GM18520 (cell line): ENCODE results near the gene EFHC2.
"Not testable (repeated sequence)": the region's sequence is repeated elsewhere in the genome, so short reads cannot be mapped to it uniquely, and the experiment has no call there.

ENCODE experiments used
- ATAC-seq: cut with Tn5 transposase; IDR thresholded peaks from one replicate; pipeline ENCODE4 v1.9.1; 2021; ENCODE audit not compliant: unreplicated experiment

Gene EFHC2

DNA sequence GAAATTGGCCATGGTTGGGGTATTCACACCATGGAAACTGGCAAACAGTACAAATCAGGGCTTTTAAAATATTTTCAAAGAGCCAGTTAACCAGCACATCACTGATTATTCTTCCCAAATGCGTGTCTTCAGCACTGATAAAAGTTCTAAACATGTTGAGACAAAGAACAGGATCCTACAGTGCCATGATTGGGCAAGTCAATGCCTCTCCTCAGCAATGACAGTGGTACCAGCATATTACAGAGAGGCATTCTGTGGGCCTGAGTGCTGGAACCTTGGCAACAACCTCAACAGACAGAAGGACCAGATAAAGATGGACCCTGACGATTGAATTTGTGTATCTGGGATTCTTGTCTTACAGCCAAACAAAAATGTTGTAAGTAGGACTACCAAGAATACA lies 108.9 kb downstream of the EFHC2 start:
- ATAC-seq: no peak

DNA sequence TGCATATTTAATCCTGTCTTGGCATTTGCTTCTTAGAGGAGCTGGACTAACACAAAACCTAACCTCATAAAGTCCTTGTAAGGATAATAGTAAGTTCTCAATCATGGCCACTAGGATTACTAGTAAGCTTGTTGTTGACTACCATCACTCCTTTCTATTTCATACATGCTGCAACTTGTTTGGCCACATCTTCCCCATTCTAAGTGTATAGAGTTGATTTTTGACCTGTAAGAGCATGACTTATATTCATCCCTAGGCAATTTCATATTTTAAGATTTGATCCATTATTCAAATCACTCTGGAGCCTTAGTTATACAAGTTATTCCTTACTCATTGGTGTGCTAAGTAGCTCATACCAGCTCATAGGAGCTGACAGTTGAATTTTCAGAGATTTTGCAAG lies 109.4 kb downstream of the EFHC2 start:
- no peak for ATAC-seq

DNA sequence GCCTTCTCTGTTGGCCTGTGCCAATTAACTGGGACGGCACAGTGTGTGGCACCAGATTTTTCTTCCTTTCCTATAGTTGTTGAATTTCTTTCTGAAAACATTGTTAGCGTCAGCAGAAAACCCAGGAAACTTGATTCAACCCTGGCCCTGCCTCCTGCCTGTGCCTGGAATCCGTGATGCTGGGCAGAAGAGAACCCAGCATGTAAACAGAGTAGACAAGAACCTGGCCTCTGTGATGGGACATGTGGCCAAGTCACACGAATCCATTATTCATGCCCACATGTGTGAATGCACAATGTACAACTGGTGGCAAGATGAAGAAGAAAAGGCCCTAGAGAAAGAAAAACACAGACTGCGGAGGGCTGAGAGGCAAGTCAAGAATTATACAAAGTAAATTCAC lies 111.4 kb downstream of the EFHC2 start:
- no peak for ATAC-seq

DNA sequence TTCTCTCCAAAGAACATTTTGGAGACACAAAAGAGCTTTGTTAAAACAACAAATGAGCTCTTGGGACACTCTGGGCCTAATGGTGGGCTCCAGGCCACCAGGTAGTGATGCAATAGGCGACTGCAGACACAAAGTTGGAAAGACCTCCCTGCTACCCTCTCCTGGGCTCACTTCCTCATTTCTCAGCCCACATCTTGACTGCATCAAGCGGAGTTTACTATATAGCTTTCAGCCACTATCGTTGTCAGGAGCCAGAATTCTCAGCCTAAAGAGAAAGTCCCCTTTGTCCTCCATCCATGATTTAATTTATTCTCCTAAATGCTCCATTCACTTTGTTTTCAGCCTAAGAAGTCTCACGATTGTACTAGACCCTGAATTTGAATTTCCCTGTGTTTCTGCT lies 114.9 kb downstream of the EFHC2 start:
- no peak for ATAC-seq

DNA sequence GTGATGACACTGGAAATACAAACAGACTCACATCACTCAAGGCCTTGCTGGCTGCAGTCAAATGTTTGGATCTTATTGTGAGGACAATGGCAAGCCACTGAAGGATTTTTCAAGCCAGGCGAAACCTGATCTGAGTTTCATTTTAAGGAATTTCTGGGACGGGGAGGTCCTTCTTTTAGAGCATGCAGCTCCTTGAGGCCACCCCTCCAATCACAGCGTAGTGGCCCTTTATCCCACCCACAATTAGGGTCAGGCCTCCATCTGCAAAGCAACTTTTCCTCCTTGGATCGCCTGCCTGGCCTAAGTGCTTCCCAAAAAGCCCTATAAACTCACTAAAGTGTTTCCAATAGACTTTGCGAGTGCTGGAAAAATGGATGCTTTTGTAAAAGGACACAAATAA lies 115.5 kb downstream of the EFHC2 start:
- ATAC-seq: no peak

DNA sequence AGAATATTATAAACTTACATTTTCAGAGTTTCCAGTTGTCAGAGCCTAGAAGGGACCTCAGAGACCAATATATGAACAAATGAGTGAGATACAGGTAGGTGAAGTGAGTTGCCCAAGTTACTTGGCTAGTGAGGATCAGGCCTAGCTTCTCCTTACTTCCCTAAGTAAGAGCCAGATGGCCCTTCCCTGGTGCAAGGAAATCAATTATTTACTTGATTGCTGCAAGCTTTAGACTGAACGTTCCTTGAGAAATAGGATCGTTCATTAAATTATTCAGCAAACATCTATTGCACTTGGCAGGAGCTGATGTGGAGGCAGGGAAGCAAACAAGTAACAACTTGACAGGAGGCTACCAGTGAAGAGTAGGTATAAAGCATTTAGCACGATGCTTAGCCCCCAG lies 117.8 kb downstream of the EFHC2 start:
- ATAC-seq: no peak

DNA sequence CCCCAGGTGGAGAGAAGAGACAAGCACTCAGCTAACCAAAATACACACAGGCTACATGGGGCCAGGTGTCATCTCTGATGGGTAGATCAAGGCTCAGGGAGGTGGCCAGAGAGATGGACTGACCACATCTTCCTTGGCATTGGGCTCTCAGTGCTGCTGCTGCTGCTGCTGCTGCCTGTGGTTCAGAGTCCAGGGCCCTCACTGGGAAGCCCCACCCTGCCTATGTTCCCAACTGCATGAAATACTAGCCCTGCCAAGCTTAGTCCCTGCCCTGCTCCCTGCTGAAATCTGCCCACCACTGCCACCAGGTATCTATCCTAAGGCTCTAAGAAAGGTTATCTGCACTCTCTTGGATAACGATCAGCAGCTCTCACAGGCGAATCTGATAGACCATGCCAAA lies 118.7 kb downstream of the EFHC2 start:
- ATAC-seq: no peak

DNA sequence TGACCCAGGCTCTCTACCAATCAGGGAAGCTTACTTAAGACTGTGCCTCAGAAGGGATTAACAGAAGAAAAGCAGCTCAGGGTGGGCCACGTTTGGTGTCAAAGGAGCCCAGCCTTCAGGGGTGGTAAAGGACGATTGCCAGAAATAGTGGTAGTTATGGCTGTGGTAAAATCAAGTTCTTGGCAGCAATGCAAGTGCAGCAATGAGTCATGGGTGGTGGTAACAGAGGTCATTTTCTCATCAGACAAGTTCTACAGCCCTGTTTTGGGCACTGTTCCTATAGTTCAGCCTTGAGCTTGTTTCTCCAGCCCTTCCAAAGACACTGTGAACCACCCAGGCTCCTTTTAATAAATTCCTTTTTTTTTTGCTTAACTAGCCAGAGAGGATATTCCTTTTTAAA lies 120.3 kb downstream of the EFHC2 start:
- ATAC-seq: no peak

DNA sequence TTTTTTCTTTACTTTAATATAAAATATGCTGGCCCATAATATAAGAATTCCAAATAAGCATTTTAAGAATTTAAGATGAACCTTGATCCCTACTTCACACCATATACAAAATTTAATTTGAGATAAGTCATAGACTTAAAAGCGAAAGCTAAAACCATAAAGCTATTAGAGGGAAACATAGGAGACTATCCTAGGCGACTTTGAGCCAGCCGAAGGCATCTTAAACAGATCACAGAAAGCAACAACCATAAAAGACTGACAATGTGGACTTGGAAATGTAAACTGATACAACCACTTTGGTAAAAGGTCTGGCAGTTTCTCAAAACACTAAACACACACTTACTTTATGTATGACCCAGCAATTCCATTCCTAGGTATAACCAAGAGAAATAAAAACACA lies 125.0 kb downstream of the EFHC2 start:
- ATAC-seq: no peak

DNA sequence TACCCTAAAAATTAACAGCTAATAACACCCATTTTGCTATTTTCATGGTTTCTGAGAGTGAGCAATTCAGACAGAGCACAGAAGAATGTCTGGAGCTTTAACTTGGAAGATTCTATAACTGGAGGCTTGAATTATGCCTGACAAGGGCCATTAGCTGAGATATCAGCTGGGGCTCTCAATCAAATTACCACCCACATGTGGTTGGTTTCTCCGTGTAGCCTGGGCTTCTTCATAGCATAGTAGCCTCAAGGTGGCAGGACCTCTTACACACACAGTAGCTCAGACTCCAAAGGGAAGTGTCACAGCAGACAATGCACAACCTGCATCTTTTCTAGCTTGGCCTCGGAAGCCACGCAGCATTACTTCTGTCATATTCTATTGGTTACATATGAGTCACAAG lies 127.3 kb downstream of the EFHC2 start:
- no peak for ATAC-seq

DNA sequence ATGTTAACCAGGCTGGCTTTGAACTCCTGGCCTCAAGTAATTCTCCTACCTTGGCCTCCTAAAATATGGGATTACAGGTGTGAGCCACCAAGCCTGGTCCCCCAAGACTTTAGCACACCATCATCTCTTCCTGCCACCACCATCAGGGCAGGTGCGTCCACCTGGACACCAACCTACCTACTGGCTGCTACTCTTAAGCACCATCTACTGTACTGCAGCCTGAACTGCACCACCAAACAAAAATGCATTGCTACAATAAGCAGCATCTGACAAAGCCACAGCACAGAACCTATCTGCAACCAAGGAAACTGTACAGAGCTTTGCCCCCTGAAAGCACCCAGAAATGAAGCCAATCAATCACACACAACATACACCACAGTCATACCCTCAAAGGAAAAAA lies 139.7 kb downstream of the EFHC2 start:
- ATAC-seq: no peak

DNA sequence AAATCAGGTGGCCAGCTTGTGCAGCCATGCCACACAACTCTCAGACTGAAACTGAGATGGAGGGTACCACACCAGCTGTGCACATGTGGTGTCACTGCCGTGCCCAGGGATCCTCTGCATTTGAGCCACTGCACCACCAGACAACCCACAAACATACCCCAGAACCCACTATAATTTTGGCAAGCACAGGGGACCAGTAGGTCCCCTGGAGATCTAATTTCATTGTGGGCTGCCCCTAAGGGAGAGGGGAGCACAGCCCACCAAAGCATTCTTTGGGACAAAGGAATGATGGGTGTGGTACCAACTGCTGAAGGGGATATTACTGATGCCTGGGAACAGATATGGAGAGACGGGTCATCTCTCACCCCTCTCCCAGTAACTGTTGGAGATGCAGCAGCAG lies 140.9 kb downstream of the EFHC2 start:
- no peak for ATAC-seq

DNA sequence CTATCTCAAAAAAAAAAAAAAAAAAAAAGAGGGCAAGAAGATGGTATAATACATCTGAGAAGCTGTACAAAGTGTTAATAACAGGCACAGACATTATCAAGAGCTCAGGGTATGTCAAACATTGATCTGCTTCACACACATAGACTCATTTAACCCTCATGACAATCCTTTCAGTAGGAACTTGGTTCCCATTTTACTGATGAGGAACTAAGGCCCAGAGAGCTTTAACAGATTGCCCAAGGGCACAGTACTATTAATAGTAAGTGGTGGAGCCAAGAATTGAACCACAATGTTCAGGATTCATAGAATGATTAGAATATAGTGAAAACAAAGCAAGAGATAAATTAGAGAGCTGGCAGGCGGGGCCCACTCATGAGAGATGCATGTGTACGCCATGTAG lies 154.4 kb downstream of the EFHC2 start:
- ATAC-seq: no peak

DNA sequence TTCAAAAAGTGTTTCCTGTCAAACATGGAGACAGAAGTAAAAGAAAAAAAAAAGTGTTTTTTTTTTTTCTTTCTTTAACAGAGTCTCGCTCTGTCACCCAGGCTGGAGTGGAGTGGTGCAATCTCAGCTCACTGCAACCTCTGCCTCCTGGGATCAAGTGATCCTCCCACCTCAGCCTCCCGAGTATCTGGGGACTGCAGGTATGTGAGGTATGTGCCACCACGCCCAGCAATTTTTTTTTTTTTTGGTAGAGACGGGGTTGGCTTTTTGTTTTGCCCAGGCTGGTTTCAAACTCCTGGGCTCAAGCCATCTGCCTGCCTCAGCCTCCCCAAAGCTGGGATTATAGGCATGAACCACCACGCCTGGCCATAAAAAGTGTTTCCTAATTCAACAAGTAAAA lies 155.6 kb downstream of the EFHC2 start:
- not testable (repeated sequence) for ATAC-seq

DNA sequence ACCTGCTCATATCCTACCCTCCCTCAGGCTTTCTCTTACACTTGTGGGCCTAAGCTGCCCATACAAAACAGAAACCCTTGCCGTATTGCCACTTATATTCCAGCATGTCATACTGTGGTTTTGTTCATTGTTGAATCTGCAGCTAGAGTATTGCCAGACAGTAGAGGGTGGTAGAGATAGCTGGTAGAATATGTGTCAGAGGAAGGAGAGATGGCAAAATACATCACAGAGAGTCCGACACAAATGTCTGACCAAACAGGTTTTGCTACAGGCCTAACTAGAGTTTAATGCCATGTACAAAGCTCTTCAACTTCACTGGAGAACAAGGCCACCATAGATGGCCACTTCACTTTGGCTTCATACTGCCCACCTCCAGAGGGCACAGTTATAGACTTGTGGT lies 160.1 kb downstream of the EFHC2 start:
- no peak for ATAC-seq

DNA sequence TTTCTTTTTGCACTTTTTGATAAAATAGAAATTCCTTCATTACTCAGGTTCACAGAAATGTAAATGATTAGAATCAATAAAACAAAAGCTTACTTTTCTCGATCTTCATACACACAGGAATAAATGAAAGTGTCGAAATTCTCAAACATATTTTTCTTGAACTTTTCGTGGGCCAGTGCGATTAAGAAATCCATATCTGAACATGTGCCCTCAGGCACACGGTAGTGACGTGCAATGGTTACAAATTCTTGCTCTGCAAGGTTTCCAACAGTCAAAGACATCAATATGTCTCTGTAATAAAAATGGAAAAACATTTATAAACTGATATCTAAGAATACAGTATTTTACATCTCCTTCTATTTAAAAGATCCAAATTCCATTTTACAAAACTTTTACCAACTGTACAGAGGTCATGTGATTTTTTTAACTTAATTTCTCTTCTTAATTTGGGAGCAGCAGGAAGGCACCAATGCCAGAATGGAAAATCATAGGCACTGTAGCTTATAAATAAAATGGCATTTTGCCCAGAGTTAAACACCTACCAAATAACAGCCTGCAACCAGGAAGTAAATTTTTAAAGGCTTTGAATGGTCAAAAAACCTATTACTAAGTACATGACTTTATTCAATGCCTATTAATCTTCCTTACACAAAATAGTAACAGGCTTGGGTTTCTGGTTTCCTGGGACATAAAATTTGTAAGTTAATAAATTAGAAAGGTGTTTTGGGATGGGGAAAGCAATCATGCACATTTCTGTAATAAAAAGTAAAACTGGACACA lies 165.0 kb downstream of the EFHC2 start:
- ATAC-seq: no peak

DNA sequence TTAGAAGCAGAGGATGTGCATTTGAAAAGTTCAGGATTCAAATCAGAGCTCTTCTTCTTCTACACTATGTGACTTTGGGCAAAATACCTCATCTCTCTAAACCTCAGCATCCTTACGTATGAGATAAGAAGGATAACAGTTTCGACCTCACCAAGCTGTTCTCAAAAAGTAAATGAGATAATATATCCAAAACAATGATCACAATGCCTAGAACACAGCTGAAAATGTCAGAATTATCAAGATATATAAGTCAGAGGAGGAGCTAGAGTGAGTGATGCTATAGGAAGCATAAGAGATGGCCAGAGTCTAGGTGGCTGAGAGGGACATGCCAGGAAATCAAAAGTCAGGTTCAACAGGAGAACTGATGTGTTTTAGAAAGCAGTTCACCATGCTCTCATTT lies 168.0 kb downstream of the EFHC2 start:
- no peak for ATAC-seq

DNA sequence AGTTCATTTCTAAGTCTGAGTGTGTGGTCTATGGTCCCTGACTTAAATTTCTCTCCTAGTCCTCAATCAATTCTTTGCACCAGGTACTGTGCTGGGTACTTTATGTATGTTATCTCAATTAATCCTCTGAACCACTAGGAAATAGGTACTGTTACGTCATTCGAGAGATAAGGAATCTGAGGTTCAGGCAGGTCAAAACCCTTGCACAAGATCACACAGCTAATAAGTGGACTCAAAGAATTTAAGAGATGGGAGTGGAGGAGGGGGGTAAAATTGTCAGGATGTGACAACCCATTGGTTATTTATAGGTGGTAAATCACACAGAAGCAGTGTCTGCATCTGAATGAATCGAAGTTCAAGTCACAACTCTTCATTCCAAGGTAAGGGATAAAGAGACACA lies 169.4 kb downstream of the EFHC2 start:
- no peak for ATAC-seq

DNA sequence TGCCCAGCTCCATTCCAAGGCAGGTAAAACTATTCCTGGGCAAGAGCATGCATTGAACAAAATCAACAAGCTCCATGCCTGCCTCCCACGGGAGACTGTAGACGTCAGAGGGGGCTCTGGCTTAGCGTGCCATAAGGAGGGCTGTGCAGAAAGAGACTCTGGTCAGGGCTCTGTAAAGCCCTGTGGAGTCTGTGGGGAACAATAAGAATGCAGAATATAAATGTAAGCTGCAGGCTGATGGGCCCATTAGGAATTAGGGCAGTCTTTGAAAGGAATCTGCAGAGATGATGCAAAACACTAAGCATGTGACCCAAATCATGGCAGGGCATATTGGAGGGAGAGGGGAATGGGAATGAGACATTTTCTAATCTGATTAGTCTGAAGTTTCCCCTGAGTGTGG lies 170.3 kb downstream of the EFHC2 start:
- no peak for ATAC-seq

DNA sequence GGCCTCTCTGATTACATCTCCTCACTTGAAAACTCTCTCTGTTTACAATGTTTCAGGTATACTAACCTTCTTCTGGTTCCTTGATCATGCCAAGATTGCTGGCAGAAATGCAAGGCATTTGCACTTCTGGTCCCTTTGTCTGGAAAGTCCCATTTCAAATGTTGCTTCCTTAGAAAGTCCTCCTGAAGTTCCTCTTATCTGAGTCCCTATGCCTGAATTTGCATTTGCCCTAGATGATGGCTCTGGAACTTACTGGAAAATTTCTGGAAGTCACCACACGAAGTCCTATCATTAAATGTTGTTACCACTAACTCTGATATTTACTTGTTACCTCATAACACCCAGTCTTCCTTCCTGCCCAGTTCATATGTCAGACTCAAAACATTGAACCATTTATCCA lies 176.4 kb downstream of the EFHC2 start:
- no peak for ATAC-seq

DNA sequence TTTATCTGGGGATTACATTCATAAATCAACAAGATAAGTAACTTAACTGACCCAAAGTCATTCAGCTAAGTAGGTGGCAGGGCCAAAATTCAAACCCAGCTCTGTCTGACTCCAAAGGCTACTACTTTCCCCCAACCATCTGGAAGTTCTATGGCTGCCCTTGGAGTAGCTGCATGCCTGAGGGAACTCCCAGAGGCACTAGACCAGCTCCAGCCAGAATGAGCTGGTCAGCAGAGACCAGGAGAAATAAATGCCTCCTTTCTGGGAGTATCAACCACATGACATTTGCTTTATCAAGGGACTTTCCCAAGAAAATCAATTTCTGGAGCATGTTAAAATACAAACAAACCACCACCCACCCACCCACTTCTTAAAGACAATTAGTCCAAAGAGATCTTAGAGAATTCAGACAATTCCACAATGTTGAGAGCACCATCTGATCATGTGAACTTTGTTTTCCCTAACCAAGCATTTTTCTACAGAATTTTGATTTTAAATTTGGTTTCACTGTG lies 180.5 kb downstream of the EFHC2 start:
- ATAC-seq: no peak

DNA sequence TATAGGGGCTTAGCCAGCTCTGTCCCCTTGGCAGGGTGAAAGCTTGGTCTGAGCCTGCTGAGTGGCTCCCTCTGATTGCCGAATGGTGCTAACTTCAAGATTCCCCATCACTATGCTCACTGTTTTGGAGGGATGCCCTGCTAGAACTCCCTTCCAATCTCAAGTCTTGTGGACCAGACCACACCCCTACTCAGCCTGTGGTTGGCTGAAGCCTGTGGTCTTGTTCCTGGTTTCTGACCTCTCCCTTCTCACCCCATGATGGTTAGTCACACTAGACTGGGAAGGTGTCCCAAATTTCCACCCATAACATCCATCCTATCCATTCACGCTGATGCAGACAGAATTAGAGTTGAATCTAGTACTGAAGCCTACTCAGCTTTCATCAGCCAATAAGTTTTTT lies 185.6 kb downstream of the EFHC2 start:
- ATAC-seq: no peak

DNA sequence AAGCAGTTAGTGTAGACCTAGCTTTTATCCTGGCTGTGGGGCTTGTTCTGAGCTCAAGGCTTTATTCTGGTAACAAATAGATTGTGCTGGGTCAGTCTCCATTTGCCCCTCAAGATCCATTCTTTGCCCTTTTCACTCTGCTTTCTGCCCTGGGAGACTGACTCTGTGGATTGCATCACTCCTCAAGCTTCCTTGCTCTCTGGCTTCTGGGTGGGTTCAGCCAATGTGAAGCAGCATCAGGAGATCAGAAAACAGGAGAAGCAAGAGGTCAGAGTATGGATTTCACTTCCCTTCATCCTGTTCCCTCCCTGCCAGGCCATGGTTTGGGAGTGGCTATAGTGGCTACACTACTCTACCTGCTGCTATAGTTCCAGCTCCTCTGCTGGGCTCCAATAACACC lies 186.2 kb downstream of the EFHC2 start:
- no peak for ATAC-seq
